Esophagus mucosa (tissue), 1 donor: ENCODE measurements around the gene TBC1D2B. TPM values are rescaled to one million over a fixed set of nuclear protein-coding genes. Genes with fewer than 3 reads are reported as not detected.

Source experiments
- ATAC-seq: fragments of 200-7000 bp; cut with Tn5 transposase; one replicate; pipeline ENCODE4 v1.9.1; 2020
- total RNA-seq: library from RNA; stranded (reverse); gene quantifications from one replicate; pipeline ENCODE4 v1.2.4, GENCODE V29; 2023
- donor health status: DM: yes; HTN: yes; CAD: no.

TBC1D2B gene
- total RNA-seq: 18.6 TPM

DNA sequence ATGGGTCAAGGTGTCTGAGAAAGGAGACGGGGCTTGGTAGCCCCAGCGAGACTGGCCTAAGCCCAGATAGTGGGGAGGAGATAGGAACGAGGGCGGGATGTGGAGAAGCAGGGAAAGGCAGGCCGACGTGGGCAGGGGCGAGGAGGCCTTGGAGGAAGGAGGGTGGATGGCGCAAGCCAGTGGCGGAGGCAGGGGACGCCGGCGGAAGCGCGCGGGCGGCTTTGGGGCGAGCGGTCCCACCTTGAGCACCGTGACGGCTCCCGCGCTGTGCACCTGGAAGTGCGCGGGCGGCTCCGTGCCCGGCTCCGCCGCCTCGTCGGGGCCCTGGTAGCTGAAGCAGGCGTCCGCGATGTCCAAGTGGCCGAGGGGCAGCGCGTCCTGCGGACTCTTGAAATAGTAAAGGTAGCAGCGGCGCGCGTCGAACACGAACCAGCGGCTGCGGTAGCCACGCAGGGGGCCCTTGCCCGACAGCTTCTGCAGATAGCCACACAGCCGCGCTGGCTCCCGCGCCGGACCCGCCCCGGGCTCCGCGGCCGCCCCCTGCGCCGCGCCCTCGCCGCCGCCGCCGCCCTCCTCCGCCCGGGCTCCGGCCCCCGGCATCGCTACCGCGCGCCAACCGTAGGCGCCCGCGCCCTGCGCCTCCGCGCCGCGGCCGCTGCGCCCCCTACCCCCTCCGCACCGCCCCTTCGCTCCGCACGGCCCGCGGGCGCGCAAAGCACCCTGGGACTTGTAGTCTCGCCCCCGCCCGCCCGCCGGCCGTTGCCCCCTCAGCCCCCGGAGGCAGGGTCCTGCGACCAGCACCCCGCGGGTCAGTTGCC is at the start of gene TBC1D2B:
Gene TBC1D2B (minus strand): TSS at position 659 of the 818 bp plus-strand sequence. CDS start 59 bp downstream, at position 600.
- ATAC-seq: peak; percentile 57

DNA sequence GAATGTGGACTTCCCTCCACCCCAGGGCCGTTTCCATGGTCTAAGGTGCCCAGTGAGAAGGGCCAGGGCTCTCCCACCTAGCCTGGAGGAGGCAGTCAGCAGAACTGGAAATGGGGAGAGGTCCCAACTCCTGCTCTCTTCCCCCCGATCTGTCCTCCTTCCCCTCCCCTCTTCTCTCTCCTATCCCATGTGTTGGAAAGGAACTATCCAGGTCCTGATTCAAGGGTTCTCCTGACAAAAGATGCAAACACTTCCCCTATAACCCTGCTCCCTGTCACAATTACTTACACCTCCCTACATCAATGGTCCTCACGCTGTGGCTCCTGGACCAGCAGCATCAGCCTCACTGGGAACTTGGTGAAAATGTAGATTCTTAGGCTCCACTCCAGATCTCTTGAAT is 47.8 kb upstream of the TBC1D2B start:
- no peak for ATAC-seq

DNA sequence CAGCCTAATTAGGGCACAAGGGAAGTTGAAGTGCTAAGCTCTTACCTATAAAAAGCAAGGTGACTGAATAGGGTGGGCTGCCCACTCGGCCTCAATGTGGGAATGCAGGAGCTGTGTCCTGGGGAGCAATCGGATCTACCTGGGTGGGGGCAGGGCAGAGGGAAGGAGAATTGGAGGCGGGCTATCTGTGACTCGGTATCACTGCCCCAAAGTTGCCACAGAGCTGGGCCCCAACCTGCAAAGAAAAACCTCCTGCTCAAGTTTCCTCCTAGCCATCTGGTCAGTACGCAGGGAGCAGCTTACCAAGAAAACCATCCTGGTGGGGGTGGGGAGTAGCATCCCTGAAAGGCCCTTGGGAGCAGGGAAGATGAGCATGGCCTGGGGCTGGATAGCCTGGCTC is 43.0 kb upstream of the TBC1D2B start:
- ATAC-seq: no peak

DNA sequence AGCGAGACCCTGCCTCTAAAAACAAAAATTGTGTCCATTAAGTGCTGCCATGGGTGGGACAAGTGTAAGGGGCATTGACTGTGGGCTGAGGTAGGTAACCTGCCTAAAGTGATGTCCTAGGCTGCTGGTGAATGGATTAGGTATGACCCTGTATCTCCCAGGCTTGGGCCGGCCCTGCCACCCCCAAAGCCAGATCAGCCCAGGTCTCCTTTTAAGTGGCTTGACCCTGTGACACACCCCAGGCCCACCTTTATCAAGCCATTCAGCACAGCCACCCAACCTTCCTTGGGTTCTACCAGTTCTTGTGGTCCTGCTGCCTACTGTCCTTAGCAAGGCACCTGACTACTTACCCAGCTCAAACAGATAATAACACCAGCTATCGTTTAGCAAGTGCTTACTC is 35.0 kb upstream of the TBC1D2B start:
- ATAC-seq: no peak

DNA sequence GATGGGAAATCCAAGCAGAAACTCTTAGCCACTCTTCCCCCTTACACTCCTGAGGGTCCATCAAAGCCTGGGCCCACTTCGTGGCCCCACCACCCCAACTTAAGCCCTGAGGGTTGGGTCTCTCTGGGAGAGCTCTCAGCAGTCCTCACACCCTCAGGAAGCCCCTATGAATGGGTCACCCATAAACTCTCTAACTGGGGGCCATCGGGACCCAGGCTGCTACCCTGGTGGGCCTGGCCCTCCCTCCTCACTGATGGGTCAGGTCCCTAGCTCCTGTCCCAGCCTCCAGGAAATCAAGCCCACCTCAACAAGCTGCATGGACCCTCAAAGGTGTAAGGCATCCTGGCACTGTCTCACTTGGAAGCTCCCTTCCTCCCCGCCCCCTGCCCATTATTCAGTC is 34.3 kb upstream of the TBC1D2B start:
- ATAC-seq: no peak

DNA sequence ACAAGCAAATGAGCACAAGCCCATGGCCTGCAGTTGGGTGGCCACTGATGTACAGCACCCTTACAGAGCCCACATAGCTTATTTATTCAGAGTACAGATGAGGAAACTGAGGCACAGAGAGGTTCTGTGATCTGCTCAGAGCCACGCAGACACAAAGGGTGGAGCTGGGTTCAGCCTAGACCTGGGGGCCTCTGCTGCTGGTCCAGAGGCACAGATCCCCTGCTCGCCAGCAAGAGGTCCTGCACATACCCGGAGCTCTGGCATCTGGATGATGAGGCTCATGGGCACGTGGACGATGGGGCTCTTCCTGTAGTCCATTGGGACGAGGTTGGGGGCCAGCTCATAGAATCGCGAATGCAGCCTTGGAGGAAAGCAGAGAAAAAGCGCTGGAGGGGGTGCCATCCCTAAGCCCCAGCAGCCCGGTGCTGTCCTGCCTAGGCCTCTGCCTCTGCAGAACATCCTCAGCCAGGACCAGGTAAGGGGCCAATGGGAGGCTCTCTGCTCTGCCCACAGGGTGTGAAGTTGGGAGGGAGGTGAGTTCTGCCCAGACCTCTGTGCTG is 33.5 kb upstream of the TBC1D2B start:
- ATAC-seq: no peak

DNA sequence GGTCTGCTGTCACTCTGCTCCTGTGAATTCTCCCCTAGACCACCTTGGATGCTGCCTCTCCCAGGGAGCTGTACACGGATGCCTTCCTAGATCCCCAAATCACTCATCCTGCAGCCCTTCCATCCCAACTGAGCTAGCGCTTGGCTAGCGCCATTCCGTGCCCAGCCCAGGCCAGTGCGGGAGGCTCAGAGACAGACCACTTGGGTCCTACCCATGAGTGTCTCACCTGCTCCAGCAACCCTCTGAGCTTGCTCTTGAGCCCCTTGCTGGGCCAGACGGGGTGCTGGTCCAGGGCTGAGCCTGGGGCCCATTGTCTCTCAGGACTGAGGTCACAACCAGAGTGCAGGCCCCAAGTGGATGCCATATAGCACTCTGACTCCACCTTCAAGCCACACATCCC is 32.6 kb upstream of the TBC1D2B start:
- ATAC-seq: no peak

DNA sequence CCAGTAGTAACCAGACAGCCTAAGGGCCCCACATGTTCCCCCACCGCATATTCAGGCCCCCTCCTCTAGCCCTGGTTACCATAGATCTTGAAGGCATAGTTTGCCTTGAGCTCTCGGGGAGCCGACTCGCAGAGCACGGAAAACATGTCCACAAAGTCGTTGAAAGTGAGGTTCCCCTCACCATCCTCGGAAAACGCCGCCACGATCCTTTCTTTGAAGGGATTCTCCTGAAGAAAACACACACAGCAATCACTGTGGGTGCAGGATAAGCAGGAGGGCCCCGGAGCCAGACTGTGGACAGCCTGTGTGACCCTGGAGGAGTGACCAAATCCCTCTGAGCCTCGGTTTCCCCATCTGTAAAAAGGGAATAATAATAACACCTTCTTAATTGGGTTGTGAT is 31.6 kb upstream of the TBC1D2B start:
- ATAC-seq: no peak

DNA sequence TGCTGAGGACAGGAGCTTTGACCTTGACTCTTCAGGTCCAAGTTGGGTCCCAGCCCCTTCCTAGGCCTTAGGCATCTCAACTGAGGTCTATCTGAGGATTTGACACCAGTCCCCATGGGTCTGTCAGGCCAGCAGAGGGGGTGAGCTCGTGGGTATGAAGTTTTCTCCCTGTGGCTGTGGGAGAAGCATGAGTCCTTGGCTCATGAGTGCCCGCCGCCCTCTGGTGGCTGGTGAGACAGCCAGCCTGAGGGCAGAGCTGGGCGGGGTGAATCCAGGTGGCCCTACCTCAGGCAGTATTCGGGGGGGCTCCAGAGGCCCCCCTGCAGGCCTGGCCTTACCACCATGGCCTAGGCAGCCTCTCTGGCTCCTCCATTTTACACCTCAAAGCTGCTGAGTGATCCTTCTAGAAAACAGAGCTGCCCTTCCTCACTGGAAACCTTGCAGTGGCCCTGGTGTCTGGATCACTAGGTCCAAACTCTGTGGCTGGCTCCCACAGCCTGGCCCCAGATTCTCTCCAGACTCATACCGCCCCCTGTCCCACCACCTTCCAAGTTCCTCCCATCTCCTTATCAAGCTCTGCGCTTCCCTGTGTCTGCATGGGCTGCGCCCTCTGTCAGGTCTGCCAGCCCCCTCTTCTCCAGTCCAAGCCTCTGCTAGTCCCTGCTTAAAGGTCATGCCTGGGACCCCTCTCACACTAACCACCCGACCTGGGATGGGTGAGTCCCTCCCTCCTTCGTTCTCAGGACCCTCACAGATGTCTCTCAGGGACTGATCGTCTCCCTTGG is 31.0 kb upstream of the TBC1D2B start:
- ATAC-seq: peak; percentile 78

DNA sequence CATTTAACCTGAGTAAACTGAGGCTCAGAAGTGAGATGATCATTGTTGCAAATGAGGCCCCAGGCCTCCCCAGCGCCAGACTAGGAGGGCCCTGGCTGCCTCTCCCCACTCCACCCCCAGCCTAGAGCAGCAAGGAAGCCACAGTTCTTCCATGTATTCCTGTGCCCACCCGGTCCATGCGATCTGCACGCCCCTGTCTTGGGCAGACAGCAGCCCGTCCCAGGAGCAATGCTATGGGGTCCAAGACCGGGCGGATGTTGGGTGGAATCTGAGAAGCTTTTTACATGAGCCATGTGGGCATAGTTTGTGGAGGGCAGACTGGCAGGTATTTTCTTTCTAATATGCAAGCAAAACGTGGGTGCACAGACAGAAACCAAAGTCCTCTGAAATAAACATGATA is 30.0 kb upstream of the TBC1D2B start:
- no peak for ATAC-seq

DNA sequence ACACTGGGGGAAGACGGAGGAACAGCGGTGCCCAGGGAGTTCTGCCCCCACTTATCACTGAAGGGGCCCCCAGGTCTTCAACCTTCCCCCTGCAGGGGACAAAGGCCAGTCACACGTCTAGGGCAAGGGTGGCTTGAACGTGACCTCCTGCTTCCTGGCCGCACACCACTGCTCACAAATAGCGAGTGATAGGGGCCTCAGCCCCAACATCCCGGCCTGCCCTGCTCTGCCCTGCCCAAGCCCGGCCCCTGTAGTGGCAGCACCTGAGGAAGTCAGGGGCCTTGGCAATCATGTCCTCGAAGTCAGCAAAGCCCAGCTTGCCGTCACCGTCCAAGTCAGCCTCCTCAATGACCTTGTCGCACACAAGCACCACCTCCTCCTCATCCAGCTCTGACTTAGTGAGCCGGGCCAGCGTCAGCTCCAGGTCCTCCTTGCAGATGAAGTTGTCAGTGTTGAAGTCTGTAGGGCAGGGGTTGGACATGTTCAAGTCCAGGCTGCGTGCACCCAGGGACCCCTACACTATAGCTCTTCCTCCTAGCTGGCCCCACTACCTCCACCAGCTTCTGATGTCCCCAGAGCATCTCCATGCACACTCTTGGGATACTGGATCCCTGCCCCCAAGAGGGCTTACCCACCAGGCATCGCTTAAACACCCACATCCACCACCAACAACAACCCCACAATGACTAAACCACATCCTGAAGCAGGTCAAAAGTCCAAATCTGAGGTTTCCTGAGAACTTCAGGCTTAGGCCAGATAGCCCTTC is 28.1 kb upstream of the TBC1D2B start:
- no peak for ATAC-seq

DNA sequence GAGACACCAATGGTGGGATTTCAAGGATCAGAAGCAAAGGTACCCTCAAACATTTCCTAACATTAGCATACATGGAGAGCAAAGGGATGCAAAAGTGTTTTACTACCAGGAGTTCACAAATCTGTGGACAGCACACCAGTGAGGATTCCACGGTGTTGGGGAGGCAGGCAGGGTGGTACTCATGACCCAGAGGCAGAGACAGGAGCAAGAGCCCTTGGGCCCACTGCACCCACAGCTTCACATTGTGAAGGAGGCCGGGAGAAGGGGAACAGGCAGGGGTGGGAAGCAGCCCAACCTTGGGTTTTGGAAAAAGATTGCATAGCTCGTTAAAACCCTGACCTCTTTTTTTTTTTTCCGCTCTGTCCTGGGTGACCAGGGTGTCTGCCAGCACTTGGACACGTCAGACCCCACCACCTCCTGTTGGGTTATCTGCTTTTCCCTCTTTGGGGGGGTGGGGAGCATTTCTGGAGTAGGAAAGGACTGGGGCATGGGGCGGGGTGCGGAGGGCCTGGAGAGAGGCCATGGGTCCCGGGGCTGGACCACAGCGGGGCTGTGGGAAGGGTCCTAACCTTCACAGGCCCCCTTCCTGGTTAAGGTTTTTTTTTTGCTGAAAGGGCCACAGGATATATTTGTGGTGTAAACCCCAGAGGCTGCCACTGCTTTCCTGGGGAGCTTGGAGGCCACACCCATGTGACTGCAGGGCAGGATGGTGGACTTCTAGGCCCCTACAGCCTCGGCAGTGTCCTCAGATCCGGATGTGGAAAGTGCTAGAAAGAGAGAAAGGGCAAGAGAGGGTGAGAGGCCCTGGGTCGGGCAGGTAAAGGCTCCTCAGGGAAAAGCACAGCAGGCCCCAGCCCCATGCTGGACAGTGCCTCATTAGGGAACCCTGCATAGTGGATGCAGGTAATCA is 27.3 kb upstream of the TBC1D2B start:
- no peak for ATAC-seq

DNA sequence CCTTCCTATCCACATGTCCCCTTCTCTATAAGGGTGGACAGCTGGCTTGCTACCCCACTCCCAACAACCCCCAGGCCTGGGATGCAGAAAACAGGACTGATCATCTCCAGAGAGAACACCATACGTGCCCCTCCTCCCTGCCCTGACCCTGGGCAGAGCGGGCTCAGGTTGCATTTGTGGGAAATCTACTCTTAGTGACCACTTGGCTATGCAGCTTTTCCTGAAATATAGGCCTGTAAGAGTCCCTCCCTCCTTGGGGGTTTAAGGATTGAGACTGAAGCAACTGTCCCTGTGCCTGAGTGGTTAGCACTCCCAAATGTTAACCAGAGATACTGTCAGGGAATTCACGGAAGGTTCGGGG is 26.6 kb upstream of the TBC1D2B start:
- no peak for ATAC-seq

DNA sequence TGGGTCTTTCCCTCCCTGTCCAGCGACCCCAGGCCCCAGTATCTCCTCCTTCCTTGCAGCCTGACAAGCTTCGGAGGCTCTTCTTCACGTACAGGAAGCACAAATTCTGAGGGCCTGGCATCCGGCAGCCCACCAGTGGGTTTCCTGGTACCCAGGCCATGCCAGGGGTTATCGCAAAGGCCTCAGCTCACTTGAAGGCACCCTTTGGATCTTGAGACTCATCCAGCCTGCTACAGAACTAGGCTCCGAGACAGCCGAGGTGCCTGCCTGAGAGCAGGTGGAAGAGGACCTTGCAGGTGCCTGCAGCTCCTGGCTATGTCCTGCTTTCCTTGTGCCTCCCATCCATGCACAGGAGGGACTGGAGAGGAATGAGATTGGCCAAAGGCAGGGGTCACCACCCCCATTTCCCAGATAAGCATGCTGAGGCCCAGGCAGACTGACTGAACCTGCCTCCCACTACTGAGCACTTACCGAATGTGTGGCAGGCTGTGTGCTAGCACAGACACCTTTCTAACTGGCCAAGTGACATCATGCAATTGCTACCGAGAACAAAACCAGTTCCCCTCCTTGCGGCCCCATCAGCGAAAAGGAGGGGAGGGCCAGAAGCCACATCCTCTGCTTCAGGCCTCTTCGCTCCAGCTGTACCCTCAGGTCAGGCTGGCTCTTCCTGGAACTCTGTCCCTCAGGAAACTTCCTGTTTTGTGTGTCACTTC is 26.1 kb upstream of the TBC1D2B start:
- no peak for ATAC-seq

DNA sequence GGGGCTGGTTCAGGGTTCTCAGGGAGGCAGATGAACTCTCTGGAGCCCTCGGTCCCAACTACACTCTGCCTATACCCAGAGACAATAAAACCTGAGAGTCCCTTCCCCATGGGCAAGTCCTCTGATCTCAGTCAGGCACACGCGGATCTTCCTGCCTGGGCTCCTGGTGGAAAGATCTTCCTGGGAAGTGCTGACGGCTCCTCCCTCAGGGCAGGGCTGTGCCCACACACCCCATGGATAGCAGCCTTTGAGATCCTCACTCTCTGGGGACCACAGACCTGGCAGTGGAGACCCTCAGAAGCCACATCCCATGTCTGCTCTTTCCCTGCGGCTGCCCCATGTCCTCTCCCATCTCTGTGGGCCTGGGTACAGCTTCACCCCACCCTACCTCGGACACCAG is 25.2 kb upstream of the TBC1D2B start:
- no peak for ATAC-seq

DNA sequence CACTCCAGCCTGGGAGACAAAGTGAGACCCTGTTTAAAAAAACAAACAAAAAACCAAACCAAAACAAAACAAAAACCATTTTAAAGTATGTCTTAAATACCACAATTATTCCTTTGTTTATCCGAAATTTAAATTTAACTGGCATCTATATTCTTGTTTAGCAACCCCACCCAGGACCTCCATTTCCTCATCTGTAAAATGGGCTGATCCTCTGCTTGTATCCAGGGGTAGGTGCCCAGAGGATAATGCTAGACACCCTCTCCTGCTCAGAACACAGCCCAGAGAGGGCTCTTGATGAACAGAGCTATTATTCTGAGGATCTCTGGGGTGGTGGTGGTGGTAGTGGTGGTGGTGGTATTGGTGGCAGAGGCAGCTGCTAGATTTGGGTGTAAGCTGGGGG is 24.7 kb upstream of the TBC1D2B start:
- no peak for ATAC-seq

DNA sequence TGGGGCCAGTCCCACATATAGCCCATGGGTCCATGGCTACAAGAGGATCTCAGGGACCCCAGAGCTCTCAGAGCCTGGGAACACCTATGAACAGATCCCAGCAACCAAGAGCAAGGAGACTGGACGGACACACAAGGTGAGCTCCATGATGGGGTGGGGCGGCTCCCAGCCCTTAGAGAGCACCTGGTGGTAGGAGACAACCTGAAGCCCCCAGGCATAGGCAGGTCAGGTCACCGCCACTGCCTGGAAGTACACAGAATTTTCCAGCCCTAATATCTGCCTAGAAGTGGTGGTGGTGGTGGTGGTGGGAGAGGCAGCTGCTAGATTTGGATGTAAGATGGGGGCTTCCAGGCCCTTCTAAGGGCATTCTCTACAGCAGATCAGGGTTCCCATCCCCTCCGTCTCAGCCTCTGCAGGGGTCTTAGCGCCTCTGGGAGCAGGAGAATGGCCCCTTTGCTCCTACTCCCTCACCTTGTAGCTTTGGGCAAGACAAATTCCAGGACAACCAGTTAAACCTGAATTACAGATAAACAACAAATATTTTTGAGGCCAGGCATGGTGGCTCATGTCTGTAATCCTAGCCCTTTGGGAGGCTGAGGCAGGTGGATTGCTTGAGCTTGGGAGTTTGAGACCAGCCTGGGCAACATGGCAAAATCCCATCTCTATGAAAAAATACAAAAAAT is 24.1 kb upstream of the TBC1D2B start:
- no peak for ATAC-seq

DNA sequence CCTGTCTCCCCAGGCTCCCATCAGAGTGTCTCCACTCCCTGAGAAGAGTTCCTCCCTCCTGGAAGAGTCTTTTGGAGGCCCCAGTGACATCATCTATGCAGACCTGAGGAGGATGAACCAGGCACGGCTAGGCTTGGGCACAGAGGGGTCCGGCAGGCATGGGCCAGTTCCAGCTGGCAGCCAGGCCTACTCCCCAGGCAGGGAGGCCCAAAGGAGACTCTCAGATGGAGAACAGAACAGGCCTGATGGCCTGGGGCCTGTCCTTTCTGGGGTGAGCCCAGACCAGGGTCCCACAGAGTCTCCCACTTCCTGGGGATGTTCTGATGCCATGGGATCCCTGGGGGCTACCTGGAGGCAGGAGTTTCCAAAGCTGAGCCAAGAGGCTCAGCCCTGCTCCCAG is 23.4 kb upstream of the TBC1D2B start:
- no peak for ATAC-seq

DNA sequence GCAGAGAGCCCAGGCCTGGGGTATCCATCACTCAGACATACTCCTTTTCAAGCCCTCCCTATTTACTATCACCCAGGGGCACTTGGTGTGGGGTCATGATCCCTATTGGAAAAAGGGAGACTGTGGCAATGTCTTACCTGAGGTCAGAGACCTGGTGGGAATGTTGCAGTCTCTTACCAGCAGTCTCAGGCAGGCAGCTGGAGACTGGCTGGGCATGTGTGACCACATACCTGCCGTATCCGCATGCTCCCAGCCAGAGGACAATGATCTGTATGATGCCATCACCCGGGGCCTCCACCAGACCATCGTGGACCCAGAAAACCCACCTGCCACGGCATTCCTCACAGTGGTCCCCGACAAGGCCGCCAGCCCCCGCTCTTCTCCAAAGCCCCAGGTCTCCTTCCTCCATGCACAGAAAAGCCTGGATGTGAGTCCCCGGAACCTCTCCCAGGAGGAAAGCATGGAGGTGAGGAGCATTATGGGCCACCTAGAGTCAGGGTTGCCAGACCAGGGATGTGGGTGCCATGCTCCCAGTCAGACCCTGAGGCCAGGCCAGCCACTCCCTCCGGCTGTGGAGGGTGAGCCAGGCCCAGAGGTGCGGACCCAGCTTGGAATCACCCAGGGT is 20.7 kb upstream of the TBC1D2B start:
- ATAC-seq: no peak

DNA sequence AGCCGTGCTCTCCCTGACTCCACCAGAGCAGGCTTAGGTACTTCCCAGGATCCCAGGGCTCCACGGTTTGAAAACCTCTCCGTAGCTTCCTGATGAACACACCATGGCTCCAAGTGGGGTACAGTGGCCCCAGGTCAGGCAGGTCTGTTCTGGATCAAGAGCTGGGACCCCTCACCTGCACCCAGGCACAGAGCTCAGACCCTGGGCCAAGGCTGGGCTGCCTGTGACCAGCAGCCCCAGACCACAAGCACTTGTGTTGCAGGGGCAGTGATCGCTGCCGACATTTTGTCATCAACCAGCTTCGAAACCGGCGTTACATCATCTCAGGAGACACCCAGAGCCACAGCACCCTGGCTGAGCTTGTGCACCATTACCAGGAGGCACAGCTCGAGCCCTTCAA is 20.2 kb upstream of the TBC1D2B start:
- no peak for ATAC-seq
